Nephron (organoid): ENCODE results near the gene TRIO.

Experiments used
- H3K27ac Mint-ChIP-seq, 3 experiments: 2 replicates each; pipeline ENCODE4 v1.8.0; 2020; ENCODE audit warnings: mixed read lengths in 3 of 3, mild to moderate bottlenecking in 2 of 3, moderate library complexity in 1 of 3
- H3K27me3 Mint-ChIP-seq: 2 replicates; pipeline ENCODE4 v1.8.0; 2021; ENCODE audit warnings: low read depth, mild to moderate bottlenecking, moderate library complexity, mixed read lengths
- H3K36me3 Mint-ChIP-seq: 2 replicates; pipeline ENCODE4 v1.8.0; 2020; ENCODE audit warnings: low read depth, mixed read lengths
- H3K4me1 Mint-ChIP-seq: 2 replicates; pipeline ENCODE4 v1.8.0; 2020; ENCODE audit warnings: mixed read lengths
- H3K4me3 Mint-ChIP-seq, 3 experiments: 2 replicates each; pipeline ENCODE4 v1.8.0; 2020; ENCODE audit warnings: mild to moderate bottlenecking in 3 of 3, mixed read lengths in 3 of 3, moderate library complexity in 2 of 3
- H3K9me3 Mint-ChIP-seq: 2 replicates; pipeline ENCODE4 v1.8.0; 2020; ENCODE audit warnings: mixed read lengths
- TF ChIP-seq, protein P1 (sequence below), 3 experiments: fragments of 200-600 bp; sonication (generic); IDR thresholded peaks; one replicate each; pipeline ENCODE4 v1.5.0; 2021; ENCODE audit warnings: antibody characterized with exemption in 3 of 3; ENCODE audit not compliant: unreplicated experiment in 3 of 3

The TRIO gene

DNA sequence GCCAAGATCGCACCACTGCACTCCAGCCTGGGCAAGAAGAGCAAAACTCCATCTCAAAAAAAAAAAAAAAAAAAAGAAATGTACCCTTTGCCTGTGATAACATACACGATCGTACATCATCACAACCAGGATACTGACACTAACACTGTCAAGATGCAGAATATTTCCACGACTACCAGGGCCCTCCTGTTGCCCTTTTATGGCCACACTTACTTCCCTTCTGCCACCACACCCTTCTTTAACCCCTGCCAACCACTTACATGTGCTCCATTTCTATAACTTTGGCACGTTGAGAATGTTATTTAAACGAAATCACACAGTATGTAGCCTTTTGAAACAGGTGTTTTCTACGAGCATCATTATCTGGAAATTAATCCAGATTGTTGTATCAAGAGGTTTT, 369.4 kb downstream of the TRIO start:
- H3K4me1 Mint-ChIP-seq, result no peaks in the 10 kb centered on the region
- no peaks in the 10 kb centered on the region for H3K27me3 Mint-ChIP-seq
- H3K4me3 Mint-ChIP-seq, result no peak overlapping the region
- H3K27ac Mint-ChIP-seq, result no peak overlapping the region
- peaks cover 13% of the 10 kb centered on the region for H3K36me3 Mint-ChIP-seq
- H3K9me3 Mint-ChIP-seq, result peaks cover 6% of the 10 kb centered on the region
- TF ChIP-seq, protein P1, sequence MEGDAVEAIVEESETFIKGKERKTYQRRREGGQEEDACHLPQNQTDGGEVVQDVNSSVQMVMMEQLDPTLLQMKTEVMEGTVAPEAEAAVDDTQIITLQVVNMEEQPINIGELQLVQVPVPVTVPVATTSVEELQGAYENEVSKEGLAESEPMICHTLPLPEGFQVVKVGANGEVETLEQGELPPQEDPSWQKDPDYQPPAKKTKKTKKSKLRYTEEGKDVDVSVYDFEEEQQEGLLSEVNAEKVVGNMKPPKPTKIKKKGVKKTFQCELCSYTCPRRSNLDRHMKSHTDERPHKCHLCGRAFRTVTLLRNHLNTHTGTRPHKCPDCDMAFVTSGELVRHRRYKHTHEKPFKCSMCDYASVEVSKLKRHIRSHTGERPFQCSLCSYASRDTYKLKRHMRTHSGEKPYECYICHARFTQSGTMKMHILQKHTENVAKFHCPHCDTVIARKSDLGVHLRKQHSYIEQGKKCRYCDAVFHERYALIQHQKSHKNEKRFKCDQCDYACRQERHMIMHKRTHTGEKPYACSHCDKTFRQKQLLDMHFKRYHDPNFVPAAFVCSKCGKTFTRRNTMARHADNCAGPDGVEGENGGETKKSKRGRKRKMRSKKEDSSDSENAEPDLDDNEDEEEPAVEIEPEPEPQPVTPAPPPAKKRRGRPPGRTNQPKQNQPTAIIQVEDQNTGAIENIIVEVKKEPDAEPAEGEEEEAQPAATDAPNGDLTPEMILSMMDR (IDR thresholded peaks at IDR 0.05; ENCODE audit: unreplicated experiment in 3 of 3), result no peak

DNA sequence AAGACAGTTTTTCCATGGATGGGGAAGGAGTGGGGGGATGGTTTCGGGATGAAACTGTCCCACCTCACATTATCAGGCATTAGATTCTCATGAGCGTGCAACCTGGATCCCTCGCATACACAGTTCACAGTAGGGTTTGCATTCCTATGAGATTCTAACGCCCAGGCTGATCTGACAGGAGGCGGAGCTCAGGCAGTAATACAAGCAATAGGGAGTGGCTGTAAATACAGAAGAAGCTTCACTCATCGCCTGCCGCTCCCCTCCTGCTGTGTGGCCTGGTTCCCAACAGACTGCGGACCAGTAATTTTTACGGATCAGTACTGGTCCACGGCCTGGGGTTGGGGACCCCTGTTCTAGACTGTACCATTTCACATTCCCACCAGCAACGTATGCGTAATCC, 370.1 kb downstream of the TRIO start:
- Mint-ChIP-seq H3K4me3 (no peak overlapping the region), H3K4me1 (no peaks in the 10 kb centered on the region), H3K9me3 (peaks cover 6% of the 10 kb centered on the region), H3K27ac (no peak overlapping the region), H3K36me3 (peaks cover 6% of the 10 kb centered on the region), H3K27me3 (no peaks in the 10 kb centered on the region)
- TF ChIP-seq, protein P1 (IDR thresholded peaks at IDR 0.05; ENCODE audit: unreplicated experiment in 3 of 3), result no peak

DNA sequence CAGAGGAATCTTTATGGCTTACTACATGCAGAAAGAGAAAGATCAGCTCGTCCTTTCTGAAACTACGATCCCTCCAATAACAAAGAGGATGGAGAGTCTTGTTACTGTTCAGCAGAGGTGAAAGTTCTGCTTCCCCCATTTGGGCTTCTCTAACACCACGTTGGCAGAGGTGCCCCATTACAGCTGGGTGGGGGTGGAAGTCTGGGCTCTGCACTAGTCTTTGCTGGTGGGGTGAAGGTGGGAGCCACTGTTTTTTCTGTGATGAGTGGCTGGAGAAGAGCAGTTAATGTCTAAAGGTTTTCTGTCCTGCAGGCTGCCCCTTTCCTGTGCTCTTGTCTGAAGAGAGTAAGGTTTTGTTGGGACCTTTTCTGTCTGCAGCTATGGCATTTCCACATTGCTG, 373.8 kb downstream of the TRIO start:
- TF ChIP-seq, protein P1 (IDR thresholded peaks at IDR 0.05; ENCODE audit: unreplicated experiment in 3 of 3), result no peak
- no peaks in the 10 kb centered on the region for H3K4me1 Mint-ChIP-seq
- no peak overlapping the region for H3K27ac Mint-ChIP-seq
- H3K9me3 Mint-ChIP-seq, result peaks cover 6% of the 10 kb centered on the region
- H3K27me3 Mint-ChIP-seq, result no peaks in the 10 kb centered on the region
- H3K4me3 Mint-ChIP-seq, result no peak overlapping the region
- no peaks in the 10 kb centered on the region for H3K36me3 Mint-ChIP-seq

DNA sequence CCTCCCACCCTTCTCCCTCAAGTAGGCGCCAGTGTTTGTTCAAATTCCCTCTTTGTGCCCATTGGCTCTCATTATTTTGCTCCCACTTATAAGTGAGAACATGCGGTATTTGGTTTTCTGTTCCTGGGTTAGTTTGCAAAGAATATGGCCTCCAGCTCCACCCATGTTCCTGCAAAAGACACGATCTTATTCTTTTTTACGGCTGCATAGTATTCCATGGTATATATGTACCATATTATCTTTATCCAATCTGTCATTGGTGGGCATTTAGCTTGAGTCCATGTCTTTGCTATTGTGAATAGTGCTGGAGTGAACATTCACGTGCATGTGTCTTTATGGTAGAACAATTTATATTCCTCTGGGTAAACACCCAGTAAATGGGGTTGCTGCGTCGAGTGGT, 375.5 kb downstream of the TRIO start:
- no peaks in the 10 kb centered on the region for H3K36me3 Mint-ChIP-seq
- H3K27me3 Mint-ChIP-seq, result no peaks in the 10 kb centered on the region
- TF ChIP-seq, protein P1 (IDR thresholded peaks at IDR 0.05; ENCODE audit: unreplicated experiment in 3 of 3), result no peak
- H3K9me3 Mint-ChIP-seq, result peaks cover 6% of the 10 kb centered on the region
- H3K4me1 Mint-ChIP-seq, result no peaks in the 10 kb centered on the region
- no peak overlapping the region for H3K27ac Mint-ChIP-seq
- no peak overlapping the region for H3K4me3 Mint-ChIP-seq

DNA sequence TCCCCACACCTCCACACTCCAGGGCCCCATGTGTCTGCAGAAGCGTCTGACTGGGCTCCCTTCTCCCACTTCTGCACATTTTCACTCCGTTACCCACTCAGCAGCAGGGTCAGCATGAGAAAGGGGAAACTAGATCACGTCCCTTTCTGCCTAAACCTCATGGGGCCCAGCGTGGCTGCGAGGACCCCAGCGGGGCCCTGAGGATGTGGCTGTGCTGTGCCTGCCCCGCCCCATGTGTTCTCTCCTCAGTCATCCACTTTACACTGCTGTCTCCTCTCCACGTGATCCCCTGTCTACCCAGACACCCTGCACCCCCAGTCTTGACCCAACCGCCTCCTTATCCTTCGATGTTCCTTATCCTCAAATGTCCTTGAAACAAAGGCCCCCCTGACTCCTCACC, 378.6 kb downstream of the TRIO start:
- Mint-ChIP-seq H3K4me3 (no peak overlapping the region), H3K27me3 (peaks cover 5% of the 10 kb centered on the region), H3K4me1 (no peaks in the 10 kb centered on the region), H3K9me3 (no peaks in the 10 kb centered on the region), H3K27ac (no peak overlapping the region), H3K36me3 (no peaks in the 10 kb centered on the region)
- TF ChIP-seq, protein P1 (IDR thresholded peaks at IDR 0.05; ENCODE audit: unreplicated experiment in 3 of 3), result no peak

DNA sequence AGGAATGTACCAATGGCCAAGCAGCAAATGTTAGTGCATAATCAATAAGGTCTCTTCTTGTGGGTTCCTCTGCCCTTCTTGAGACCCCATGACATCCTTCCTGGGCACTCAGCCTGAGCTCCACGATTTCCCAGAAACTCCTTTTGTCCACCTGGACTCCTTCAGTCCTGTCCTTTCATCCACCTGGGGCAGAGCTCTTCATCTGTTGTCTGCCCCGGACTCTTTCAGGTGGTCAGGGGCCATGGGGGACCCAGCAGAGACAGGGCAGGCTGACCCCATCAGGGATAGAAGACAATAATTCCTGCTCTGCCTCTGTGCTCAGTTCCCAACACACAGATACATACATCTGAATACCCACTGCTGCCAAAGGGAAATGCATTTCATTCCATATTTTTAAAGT, 379.6 kb downstream of the TRIO start:
- TF ChIP-seq, protein P1 (IDR thresholded peaks at IDR 0.05; ENCODE audit: unreplicated experiment in 3 of 3), result no peak
- Mint-ChIP-seq H3K4me1 (no peaks in the 10 kb centered on the region), H3K27ac (no peak overlapping the region), H3K4me3 (no peak overlapping the region), H3K9me3 (no peaks in the 10 kb centered on the region), H3K36me3 (no peaks in the 10 kb centered on the region), H3K27me3 (peaks cover 5% of the 10 kb centered on the region)
